Stimulated activated CD8-positive, alpha-beta memory T cell treated with anti-CD3 and anti-CD28 coated beads, Interleukin-4, amount 100 ng/mL, for 48 hours (primary cell): Measurements from ENCODE around the gene RRP36.
A peak's percentile ranks its signal among the peaks of the same experiment; 100 is the strongest.
"Not testable (repeated sequence)": the region's sequence is repeated elsewhere in the genome, so short reads cannot be mapped to it uniquely, and the experiment has no call there.

Source experiments
- DNase-seq: peaks from one replicate; pipeline ENCODE4 v3.0.0-alpha.2; 2020

Gene RRP36, protein sequence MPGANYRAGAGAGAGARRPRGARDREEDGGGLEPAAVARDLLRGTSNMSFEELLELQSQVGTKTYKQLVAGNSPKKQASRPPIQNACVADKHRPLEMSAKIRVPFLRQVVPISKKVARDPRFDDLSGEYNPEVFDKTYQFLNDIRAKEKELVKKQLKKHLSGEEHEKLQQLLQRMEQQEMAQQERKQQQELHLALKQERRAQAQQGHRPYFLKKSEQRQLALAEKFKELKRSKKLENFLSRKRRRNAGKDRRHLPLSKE

DNA sequence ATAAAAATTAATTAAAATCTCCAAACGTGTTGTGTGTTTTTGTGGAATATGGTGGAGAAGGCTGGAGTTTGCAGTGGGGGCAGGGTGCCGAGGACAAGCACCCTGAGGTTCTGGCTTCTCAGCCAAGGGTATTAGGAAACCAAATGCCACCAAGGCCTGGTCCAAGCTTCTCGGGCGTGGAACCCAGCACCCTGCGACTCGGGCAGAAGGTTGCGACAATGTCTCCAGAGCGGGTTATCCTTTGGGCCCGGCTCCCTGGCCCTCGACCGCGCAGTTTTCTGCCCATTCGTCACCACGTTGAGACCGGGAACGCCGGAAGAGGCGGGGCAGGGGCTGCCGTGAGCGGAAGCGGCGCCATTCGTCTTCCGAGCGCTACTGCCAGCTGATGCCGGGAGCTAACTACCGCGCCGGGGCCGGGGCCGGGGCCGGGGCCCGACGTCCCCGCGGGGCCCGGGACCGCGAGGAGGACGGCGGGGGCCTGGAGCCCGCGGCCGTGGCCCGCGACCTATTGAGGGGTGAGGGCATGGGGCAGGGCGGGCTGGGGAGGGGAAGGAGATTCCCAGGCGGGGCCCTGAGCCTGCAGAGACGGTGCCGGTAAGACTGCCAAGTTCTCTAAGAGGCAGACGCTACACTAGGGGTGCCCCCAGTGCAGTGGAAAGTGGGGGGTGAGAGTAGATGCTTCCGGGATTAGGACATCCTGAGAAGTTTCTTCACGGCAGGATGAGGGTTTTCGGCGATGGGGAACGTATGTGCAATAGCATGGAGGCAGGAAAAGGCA, at the start of gene RRP36:
Gene RRP36 (plus strand): TSS at position 354 of the 778 bp plus-strand sequence. CDS start 32 bp downstream, at position 386.
- DNase-seq, result peak; percentile 83

GRCh38 chr6:42971746-42972327, 49.6 kb upstream of the RRP36 start:
- DNase-seq, result no peak

GRCh38 chr6:42973926-42974325, 47.5 kb upstream of the RRP36 start:
- DNase-seq, result no peak

- DNase-seq, result no peak
These were observed 46.4 kb upstream of the RRP36 start for GRCh38 chr6:42974919-42975505.

GRCh38 chr6:42978487-42978838, 43.0 kb upstream of the RRP36 start:
- DNase-seq, result peak; percentile 44

- DNase-seq, result peak; percentile 93
These were observed 42.4 kb upstream of the RRP36 start, which contains the start of gene PEX6 for GRCh38 chr6:42978839-42979522. Gene PEX6, minus strand, starts transcription at chr6:42979181. Its CDS starts 31 bp downstream, at chr6:42979150.

GRCh38 chr6:42979523-42980177, 41.8 kb upstream of the RRP36 start:
- DNase-seq, result no peak

DNA sequence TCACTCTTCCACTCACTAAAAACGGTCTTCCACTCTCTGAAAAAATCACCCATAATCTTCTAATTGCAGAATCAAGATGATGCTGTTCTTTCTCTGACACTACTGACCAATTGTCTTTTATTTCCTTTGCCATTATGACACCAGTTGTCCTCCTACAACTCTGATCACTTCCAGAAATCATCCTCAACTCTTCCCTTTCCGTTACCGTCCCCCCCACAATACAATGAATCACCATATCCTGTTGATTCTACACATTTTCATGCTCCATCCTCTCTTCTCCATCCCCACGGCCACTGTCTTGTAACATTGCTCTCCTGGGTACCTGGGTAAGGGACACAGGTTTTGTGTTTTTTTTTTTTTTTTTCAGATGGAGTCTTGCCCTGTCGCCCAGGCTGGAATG, 39.6 kb upstream of the RRP36 start:
- no peak for DNase-seq

GRCh38 chr6:42984001-42984923, 37.2 kb upstream of the RRP36 start, which contains the start of gene PPP2R5D:
Gene PPP2R5D, plus strand, starts transcription at chr6:42984570. Its CDS starts 108 bp downstream, at chr6:42984678.
- DNase-seq, result peak; percentile 96

DNA sequence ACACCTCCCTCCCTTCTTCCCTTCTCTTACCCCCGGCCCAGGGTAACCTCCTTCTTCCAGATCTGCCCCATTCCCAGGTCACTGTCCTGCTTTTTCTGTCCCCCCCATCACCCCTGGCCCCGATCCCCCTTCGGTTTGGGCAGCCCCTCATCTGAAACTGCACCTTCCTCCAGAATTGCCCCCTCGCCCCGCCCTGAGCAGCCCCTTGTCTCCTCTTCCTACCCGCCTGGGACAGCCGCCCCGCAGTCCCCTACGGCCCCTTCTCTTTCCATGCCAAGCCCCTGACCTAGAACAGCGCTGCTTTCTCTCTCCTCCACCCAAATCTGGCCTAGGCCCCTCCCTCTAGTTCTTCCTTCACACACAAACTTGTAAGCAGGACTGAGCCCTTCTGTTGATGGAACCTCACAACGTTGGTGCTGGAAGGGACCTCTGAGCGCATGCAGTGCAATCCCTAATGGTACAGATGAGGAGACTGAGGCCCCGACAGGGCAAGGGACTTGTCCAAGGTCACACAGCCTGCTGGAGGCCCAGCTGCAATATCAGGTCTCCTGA, 36.4 kb upstream of the RRP36 start:
- DNase-seq, result peak; percentile 36

- DNase-seq, result no peak
These were observed 33.6 kb upstream of the RRP36 start for GRCh38 chr6:42987533-42988451.

DNA sequence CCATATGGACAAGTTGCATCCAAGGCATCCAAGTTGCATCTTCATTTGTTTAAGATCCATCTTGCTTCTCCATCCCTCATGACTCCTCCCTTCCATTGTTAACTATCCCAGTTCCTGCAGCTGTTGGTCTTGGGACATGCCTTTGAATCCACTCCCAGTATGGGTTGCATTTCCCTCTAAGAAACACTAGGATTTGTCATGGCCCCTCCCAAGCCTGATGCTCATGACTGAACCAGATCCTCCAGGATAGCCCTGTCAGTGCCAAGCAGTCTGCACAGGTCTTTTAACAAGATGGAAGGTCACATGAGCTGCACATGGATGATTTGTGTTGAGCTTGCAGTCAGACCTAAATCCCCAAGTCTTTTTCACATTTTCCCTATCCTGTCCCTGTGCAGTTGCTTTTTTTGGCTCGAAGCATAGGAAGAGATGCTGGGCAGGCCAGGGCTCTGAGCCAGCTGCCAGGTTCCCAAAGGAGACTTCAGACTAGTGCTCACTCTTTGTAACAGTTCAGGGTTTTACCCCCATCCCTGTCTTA, 32.9 kb upstream of the RRP36 start:
- no peak for DNase-seq

GRCh38 chr6:42989923-42990322, 31.5 kb upstream of the RRP36 start:
- no peak for DNase-seq

DNA sequence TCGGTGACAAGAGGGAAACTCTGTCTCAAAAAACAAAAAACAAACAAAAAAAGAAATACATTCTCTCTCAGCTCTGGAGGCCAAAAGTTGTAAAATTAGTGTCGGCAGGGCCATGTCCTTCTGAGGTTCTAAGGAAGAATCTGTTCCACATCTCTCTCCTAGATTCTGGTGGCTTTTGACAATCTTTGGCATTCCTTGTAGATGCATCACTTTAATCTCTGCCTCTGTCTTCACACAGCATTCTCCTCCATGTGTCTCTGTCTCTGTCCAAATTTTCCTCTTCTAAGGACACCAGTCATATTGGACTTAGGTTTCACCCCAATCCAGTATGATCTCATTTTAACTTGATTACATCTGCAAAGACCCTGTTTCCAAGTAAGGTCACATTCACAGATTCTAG, 28.0 kb upstream of the RRP36 start:
- no peak for DNase-seq

DNA sequence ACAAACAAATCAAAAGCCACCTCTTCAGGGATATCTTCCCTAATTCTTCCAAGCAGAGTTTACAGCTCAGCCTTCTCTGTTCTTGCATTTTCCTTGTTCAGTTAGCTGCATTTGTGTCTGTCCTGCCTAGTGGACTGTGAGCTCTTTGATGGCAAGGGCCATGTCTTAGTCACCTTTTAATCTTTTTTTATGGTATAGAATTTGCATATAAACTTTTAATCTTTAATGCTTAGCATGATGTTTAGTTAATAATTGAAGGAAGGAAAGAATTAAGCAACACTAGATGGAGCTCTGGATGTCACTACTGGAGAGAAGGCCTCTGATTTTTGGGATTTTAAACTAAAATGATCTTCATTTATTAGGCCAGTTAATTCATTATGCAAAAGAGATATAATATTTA, 24.9 kb upstream of the RRP36 start:
- no peak for DNase-seq

GRCh38 chr6:42998205-42998604, 23.2 kb upstream of the RRP36 start:
- DNase-seq, result not testable (repeated sequence)

- no peak for DNase-seq
These were observed 19.6 kb upstream of the RRP36 start for GRCh38 chr6:43001843-43002242.

DNA sequence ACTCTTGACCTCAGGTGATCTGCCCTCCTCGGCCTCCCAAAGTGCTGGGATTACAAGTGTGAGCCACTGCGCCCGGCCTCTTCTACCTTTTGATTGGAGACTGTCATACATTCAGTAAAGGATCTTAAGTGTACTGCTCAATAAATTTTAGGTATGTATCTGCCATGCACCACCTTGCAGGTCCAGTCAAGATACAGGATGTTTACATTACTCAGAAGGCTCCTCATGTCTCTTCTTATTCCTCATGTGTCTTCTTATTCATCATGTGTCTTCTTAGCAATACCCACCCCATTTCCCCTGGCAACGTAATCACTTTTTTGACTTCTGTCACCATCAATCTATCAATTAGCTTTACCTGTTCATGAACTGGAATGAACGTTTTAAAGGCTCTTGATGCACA, 15.6 kb upstream of the RRP36 start:
- DNase-seq, result no peak

DNA sequence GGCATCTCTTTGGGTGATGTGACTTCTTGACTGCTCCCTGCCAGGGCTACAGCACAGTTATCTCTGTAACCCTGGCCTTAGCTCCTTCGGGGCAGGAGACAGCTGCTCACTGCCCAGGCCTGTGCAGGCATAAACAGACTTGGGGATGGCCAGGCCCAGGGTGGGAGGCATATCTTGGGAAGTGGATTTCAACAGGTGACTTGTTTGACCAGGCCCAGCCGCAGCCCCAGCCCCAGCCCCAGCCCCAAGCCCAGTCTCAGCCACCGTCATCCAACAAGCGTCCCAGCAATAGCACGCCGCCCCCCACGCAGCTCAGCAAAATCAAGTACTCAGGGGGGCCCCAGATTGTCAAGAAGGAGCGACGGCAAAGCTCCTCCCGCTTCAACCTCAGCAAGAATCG, 15.2 kb upstream of the RRP36 start:
- no peak for DNase-seq
